KMS-11 (cell line): ENCODE results near the gene PICALM.

Experiments used
- H2AFZ ChIP-seq: fragments of 200-600 bp; sonication (generic); 2 replicates; pipeline ENCODE4 v1.6.1; 2016; ENCODE audit warnings: antibody characterized with exemption, mixed run types, low read depth
- H3K27ac ChIP-seq: fragments of 200-600 bp; sonication (generic); 2 replicates; pipeline ENCODE4 v1.6.1; 2016; ENCODE audit warnings: mild to moderate bottlenecking, mixed run types
- H3K27me3 ChIP-seq: fragments of 200-600 bp; sonication (generic); 2 replicates; pipeline ENCODE4 v1.6.1; 2017; ENCODE audit warnings: mild to moderate bottlenecking, low read depth, mixed run types, moderate library complexity; ENCODE audit not compliant: insufficient read depth
- H3K36me3 ChIP-seq: fragments of 200-600 bp; sonication (generic); 2 replicates; pipeline ENCODE4 v1.6.1; 2017; ENCODE audit warnings: mild to moderate bottlenecking, mixed run types; ENCODE audit not compliant: insufficient read depth
- H3K4me1 ChIP-seq: fragments of 200-600 bp; sonication (generic); 2 replicates; pipeline ENCODE4 v1.6.1; 2016; ENCODE audit warnings: mild to moderate bottlenecking, low read depth, mixed run types; ENCODE audit not compliant: poor library complexity, severe bottlenecking
- H3K4me2 ChIP-seq: fragments of 200-600 bp; sonication (generic); 2 replicates; pipeline ENCODE4 v1.7.0; 2016; ENCODE audit warnings: mild to moderate bottlenecking, mixed run types
- H3K4me3 ChIP-seq: fragments of 200-600 bp; sonication (generic); IDR thresholded peaks from 2 replicates; pipeline ENCODE4 v1.6.1; 2017; ENCODE audit warnings: low read depth, low read length, mixed read lengths; ENCODE audit not compliant: insufficient read depth
- H3K79me2 ChIP-seq: fragments of 200-600 bp; sonication (generic); 2 replicates; pipeline ENCODE4 v1.6.1; 2016; ENCODE audit warnings: low read depth, mixed run types; ENCODE audit not compliant: insufficient read depth
- H3K9ac ChIP-seq: fragments of 200-600 bp; sonication (generic); 2 replicates; pipeline ENCODE4 v1.6.1; 2016; ENCODE audit warnings: mild to moderate bottlenecking, mixed run types
- H4K20me1 ChIP-seq: fragments of 200-600 bp; sonication (generic); 2 replicates; pipeline ENCODE4 v1.6.1; 2016; ENCODE audit warnings: mild to moderate bottlenecking, mixed run types; ENCODE audit not compliant: insufficient read depth
- TF ChIP-seq, protein P1 (sequence below): fragments of 200-600 bp; sonication (generic); conservative IDR thresholded peaks from 2 replicates; pipeline ENCODE4 v1.6.1; 2017; ENCODE audit warnings: low read depth, mild to moderate bottlenecking, antibody characterized with exemption, low read length, moderate library complexity, mixed read lengths

PICALM gene, protein sequence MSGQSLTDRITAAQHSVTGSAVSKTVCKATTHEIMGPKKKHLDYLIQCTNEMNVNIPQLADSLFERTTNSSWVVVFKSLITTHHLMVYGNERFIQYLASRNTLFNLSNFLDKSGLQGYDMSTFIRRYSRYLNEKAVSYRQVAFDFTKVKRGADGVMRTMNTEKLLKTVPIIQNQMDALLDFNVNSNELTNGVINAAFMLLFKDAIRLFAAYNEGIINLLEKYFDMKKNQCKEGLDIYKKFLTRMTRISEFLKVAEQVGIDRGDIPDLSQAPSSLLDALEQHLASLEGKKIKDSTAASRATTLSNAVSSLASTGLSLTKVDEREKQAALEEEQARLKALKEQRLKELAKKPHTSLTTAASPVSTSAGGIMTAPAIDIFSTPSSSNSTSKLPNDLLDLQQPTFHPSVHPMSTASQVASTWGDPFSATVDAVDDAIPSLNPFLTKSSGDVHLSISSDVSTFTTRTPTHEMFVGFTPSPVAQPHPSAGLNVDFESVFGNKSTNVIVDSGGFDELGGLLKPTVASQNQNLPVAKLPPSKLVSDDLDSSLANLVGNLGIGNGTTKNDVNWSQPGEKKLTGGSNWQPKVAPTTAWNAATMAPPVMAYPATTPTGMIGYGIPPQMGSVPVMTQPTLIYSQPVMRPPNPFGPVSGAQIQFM

DNA sequence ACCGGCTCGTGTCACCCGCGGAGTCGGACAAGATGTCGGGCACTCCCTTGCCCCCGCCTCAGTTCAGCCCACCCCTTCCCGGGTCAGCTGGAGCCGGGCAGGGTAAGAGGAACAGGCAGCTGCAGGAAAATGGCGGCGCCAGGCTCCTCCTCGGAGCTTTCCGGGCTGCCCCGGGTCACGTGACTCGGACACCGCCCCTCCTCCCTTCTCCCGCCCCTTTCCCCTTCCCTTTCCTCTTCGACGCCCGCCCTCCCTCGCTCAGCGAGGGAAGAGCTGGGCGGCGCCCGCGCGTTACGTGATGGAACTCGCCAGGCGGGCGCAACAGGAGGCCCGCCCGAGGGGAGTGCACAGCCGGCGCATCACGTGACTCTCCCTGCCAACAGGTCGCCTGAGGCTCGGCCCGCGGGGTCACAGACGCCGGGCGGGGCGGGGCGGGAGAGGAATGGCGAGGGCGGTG is at the start of gene PICALM:
PICALM (minus strand) TSS at position 134 of the 457 bp plus-strand sequence. CDS start 304 bp downstream, outside the sequence.
- Histone ChIP-seq H4K20me1 (peaks cover 39% of the 10 kb centered on the region), H3K4me2 (peak within 1 kb of the TSS; percentile 97), H3K27me3 (no peaks in the 10 kb centered on the region), H2AFZ (peak within 1 kb of the TSS; percentile 75), H3K4me3 (peak within 1 kb of the TSS; percentile 95), H3K9ac (peak within 1 kb of the TSS; percentile 79), H3K4me1 (peaks cover 51% of the 10 kb centered on the region), H3K79me2 (peaks cover 49% of the 10 kb centered on the region), H3K36me3 (no peaks in the 10 kb centered on the region), H3K27ac (peak within 1 kb of the TSS; percentile 84)
- TF ChIP-seq, protein P1, sequence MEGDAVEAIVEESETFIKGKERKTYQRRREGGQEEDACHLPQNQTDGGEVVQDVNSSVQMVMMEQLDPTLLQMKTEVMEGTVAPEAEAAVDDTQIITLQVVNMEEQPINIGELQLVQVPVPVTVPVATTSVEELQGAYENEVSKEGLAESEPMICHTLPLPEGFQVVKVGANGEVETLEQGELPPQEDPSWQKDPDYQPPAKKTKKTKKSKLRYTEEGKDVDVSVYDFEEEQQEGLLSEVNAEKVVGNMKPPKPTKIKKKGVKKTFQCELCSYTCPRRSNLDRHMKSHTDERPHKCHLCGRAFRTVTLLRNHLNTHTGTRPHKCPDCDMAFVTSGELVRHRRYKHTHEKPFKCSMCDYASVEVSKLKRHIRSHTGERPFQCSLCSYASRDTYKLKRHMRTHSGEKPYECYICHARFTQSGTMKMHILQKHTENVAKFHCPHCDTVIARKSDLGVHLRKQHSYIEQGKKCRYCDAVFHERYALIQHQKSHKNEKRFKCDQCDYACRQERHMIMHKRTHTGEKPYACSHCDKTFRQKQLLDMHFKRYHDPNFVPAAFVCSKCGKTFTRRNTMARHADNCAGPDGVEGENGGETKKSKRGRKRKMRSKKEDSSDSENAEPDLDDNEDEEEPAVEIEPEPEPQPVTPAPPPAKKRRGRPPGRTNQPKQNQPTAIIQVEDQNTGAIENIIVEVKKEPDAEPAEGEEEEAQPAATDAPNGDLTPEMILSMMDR, result no peak

DNA sequence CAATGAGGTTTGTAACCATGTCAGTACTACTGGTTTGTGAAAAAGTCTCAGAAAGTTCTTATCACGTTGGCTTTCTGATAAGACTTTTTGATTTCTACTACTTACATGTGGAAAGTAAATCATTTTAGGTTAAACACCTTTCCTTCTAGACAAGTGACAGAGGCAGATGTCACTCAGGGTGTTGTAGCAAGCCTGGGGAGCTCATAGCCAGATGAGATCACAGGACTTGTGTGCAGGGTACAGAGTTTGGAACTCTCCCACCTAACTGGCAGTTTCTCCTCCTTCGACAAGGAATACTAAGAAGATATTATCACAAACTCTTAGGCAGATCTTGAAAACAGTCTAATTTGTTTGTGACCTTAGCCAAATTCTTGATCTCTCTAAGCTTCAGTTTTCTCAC is 49.4 kb upstream of the PICALM start:
- H3K4me2 ChIP-seq, result peak overlapping the region; percentile 66; the same call in 1 of the 2 replicates
- no peaks in the 10 kb centered on the region for H3K79me2 ChIP-seq
- H3K9ac ChIP-seq, result no peak overlapping the region
- peak overlapping the region; percentile 86; the same call in 1 of the 2 replicates for H3K27ac ChIP-seq
- H4K20me1 ChIP-seq, result no peaks in the 10 kb centered on the region
- no peaks in the 10 kb centered on the region for H3K27me3 ChIP-seq
- H3K4me1 ChIP-seq, result peaks cover 66% of the 10 kb centered on the region
- H3K4me3 ChIP-seq, result no peak overlapping the region
- H2AFZ ChIP-seq, result no peak overlapping the region
- TF ChIP-seq, protein P1, result no peak
- no peaks in the 10 kb centered on the region for H3K36me3 ChIP-seq

DNA sequence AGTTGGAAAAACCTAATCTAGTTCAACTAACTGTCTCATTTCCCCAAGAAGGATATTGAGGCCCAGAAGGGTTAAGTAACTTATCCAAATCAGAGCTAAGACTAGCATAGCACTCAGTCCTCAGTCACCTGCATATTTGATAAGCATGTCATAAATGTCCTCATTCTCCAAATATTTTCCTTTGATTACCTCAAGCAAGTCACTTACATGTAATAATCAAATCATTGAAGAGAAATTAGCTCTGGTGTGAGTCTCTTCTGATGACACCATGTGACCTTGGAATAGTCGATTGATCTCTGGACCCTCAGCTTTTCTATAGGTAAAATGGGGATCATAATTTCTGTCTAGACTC is 48.8 kb upstream of the PICALM start:
- peak overlapping the region; percentile 66; the same call in 1 of the 2 replicates for H3K4me2 ChIP-seq
- H3K4me1 ChIP-seq, result peaks cover 60% of the 10 kb centered on the region
- no peak overlapping the region for H3K4me3 ChIP-seq
- peak overlapping the region; percentile 86 for H3K27ac ChIP-seq
- no peaks in the 10 kb centered on the region for H3K79me2 ChIP-seq
- H3K9ac ChIP-seq, result no peak overlapping the region
- no peaks in the 10 kb centered on the region for H3K36me3 ChIP-seq
- no peaks in the 10 kb centered on the region for H4K20me1 ChIP-seq
- TF ChIP-seq, protein P1, result no peak
- H2AFZ ChIP-seq, result no peak overlapping the region
- H3K27me3 ChIP-seq, result no peaks in the 10 kb centered on the region

DNA sequence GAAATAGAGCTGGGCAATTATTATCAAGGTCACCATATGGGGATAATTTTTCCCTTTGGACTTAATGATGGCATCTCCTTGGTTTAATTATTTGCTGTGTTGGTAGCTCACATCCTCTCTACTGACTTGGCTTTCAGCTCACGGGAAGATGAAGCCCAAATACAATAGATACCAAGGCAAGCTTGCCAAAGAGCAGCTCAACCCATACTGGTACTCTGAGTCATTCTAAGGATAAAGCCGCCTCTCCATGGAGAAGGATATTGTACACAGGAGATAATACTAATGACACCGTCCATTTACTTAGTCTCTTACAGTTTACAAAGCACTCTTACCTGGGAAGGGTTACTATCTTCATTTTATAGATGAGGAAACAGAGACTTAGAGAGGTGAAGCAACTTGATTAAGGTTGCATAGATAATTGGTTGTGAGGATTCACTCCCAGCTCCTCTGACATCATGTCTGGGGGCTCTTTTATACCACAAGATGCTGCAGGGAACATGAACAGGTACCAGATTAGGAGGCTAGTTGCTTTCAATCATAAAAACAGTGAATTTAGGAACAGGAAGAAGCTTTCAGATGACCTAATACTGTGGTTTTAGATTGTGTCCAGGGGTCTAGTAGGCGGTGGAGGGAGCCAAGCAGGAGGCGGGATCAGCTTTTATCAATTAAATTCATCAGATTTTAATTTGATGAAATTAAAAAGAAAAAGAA is 48.3 kb upstream of the PICALM start:
- Histone ChIP-seq H3K4me2 (peak overlapping the region; percentile 66), H3K27ac (peak overlapping the region; percentile 86), H3K79me2 (no peaks in the 10 kb centered on the region), H3K4me1 (peaks cover 55% of the 10 kb centered on the region), H3K9ac (peak overlapping the region; percentile 74), H3K4me3 (peak overlapping the region; percentile 6), H2AFZ (peak overlapping the region; percentile 58), H4K20me1 (no peaks in the 10 kb centered on the region), H3K36me3 (no peaks in the 10 kb centered on the region), H3K27me3 (no peaks in the 10 kb centered on the region)
- TF ChIP-seq, protein P1, result no peak
